HG02798 (cell line): ENCODE results near the gene MUC22.
"Not testable (repeated sequence)": the region's sequence is repeated elsewhere in the genome, so short reads cannot be mapped to it uniquely, and the experiment has no call there.

Experiments
- ATAC-seq: cut with Tn5 transposase; IDR thresholded peaks from one replicate; pipeline ENCODE4 v1.9.1; 2021; ENCODE audit warnings: mild to moderate bottlenecking; ENCODE audit not compliant: unreplicated experiment, poor library complexity

The MUC22 gene

DNA sequence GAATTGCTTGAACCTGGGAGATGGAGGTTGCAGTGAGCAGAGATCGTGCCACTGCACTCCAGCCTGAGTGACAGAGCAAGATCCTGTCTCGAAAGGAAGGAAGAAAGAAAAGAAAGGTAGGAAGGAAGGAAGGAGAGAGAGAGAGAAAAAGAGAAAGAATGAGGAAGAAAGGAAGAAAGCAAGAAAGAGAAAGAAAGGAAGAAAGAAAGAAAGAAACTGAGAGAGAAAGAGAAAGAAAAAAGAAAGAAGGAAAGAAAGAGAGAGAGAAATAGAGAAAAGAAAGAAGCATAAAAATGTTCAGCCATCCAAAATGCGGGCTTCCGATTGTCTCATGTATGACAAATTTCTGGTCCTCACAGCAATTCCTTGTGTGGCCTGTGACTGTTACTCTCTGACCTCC is 22.8 kb downstream of the MUC22 start:
- ATAC-seq: no peak

DNA sequence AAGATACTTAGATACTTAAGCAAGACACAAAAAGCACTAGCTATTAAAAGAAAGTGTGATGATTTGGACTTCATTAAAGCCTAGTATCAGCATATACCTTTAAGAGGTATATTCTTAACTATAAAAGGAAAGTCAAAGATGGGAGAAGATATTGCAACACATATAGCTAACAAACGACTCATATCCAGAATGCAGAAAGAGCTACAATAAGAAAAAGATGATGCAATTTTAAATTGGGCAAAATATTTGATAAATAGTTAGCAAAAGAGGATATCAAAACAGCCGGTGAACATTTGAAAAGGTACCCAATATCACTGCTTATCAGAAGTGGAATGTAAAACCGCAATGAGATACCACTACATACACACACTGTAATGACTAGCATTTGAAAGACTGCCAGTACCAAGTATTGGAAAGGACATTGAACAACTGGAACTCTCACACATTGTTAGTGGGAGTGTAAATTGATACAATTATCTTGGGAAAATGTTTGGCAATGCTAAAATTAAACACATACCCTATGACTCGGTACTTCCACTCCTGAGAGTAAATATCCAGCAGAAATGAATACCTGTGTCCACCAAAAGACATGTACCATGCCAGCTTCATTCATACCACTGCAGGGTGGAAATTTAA is 25.7 kb downstream of the MUC22 start:
- no peak for ATAC-seq

DNA sequence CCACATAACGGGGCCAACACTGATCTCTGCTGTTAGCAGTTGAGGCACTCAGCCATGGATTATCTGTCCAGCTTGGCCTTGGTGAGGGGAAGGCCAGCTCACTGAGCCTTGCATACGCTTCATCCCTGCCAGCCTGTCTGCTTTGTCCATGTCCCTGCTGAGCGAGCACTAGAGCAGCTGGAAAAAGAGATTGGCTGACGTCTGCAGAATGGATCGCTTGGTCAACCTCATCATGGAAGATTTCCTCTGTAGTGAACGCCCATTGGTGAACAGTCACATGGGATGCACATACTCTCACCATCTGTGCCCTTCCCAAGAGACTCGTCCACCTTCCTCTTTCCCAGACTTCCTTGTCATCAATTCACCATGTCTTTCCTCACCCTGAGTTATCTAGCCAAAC is 26.9 kb downstream of the MUC22 start:
- no peak for ATAC-seq

DNA sequence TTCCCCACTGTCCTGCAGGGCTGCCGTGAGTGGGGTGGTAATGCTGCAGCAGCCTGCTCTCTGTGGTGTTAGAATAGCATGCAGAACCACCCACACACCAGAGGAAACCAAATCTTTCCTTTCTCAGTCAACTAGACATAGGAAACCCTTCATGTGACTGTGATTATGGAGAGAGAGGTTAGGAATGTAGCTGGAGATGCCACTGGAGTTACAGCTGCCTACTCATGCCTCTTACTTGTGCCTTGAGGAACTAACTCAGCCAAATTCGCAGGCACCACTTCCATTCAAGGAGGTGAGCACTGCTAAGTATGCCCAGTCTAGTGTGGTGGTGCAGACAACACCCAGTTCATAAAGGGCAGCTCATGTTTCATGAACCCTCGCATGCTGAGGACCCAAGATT is 27.4 kb downstream of the MUC22 start:
- ATAC-seq: no peak

DNA sequence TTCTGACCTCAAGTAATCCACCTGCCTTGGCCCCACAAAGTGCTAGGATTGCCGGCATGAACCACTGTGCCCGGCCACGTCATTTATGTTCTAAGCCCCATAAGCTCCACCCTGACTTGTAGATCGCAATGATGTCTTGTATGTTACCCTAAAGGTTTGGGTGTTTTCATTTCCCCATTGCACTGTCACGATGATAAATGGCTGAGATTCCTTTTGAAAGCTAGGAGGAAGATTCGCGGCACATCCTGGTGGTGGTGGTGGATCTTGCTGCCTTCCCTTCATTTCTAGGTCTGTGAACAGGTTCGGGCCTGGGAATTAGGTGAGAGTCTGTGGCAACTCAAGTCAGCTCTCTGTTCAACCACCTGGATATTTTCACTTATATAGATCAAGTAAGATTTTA is 28.3 kb downstream of the MUC22 start:
- no peak for ATAC-seq

DNA sequence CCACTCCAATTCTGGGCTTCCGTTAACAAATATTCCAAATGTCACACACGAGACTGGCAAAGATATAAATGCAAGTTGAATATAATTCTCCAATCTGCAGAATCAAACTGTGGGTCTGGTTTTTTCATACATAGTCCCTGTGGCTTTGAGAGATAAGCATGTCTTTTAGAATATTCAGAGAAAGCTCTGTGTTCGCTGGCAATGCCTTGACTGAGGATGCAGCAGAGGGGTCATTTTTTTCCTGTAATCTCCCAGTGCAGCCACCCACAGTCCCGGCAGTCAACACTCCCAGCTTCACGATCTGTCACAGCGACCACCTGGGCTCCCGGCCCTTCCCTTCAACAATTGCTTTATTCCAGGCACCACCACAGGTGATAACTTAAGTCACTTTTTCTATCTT is 30.5 kb downstream of the MUC22 start:
- ATAC-seq: no peak

DNA sequence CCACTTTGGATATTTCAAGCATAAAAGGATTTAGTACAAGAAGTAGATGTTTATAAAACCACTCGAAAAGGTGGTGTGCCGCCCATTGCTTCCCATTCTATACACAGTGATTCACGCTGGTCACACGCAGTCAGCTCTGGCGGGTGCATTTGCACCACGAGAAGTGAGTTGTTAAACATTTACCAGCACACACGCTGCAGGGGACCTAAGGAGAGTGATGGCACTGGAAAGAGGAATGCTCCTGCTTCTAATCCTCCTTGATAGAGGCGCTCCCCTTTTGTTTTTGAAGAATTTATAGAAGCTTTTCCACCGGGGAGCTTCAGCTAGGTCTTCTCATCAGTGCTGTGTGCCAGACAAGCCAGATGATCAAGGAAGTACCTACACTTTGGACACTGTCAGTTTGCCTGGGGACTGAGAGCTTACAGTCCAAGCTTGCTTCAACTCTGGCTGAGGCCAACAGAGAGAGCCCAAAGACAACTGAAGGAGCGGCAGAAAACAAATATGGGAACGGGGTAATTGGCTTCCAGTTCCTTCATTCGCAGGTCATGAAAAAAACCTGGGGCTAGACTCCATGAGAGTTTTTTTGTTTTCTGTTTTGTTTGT is 31.2 kb downstream of the MUC22 start:
- ATAC-seq: no peak

DNA sequence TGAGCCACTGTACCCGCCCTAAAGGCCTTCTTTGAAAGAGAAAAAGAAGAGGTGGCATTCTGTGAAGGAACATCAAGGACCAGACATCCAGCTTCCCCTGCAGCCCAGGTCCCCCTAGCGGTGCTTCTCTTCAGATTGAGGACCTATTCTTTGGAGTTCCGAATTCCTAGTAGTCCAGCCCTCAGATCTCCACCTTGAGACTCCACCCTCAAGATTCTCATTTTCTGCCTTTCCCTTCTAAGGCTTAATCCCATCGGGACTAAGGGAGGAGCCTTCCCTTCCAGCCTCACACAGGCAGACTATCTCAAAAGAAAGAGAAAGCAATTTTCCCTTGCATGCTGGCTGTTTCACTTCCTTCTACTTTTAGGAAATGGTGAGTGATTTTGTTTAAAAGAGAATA is 32.5 kb downstream of the MUC22 start:
- no peak for ATAC-seq

DNA sequence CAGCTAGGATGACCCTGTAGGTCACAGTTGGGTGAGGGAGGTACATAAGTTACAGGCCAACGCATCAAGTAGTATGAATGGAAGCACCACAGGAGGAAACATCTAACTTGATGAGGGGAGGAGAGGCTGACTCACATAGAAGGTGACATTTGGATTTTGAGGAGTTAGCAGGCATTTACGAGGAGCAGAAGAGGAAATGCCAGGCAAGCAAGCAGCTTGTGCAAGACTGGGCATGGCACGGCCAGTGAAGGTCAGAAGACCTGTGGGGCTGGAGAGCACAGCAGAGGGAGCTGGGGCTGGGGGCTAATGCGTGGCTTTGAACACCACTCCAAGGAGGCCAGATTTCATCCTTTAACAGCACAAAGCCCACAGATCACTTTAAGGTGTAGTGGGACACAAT is 37.8 kb downstream of the MUC22 start:
- no peak for ATAC-seq

DNA sequence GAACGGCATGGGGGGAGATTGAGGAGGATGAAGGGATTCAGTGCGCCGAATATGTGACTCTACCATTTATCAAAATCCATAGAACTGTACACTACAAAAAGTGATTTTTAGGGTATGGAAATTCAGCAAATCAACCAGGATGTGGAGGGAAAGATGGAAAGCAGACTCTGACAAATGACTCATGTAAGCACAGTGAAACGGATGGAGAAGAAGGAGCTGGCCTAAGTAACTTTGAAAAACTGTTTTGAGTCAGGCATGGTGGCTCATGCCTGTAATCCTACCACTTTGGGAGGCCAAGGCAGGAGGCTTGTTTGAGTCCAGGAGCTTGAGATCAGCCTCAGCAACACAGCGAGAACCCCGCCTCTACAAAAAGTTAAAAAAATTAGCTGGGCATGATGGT is 39.2 kb downstream of the MUC22 start:
- ATAC-seq: no peak

DNA sequence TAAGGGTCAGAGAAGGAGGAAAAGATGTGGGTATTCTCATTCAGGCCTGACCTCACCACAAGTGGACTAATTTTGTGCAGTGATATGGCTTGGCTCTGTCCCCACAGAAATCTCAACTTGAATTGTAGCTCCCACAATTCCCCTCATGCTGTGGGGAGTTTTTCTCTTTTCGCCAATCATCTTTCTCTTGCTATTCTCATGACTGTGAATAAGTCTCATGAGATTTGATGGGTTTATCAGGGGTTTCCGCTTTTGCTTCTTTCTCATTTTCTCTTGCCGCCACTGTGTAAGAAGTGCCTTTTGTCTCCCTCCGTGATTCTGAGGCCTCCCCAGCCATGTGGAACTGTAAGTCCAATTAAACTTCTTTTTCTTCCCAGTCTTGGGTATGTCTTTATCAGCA is 42.9 kb downstream of the MUC22 start:
- not testable (repeated sequence) for ATAC-seq

DNA sequence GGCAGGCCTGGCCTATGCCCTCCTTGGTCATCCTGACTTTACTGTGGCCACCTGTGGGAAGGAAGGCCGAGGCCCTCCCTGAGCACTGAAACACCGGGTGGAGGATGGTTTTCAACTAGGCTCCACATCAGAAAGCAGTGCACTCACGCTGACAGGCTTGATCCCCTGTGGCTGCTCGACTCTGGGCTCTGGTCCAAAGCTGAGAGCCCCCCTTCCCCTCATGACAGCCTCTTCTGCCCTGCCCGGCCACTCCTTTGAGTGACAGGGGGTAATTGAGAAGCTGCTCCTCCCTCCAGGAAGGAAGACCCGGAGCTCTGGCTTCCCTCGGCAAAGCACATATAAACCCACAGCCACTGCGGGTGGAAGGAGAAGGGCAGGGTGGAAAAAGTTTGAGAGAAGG is 43.6 kb downstream of the MUC22 start:
- ATAC-seq: no peak

DNA sequence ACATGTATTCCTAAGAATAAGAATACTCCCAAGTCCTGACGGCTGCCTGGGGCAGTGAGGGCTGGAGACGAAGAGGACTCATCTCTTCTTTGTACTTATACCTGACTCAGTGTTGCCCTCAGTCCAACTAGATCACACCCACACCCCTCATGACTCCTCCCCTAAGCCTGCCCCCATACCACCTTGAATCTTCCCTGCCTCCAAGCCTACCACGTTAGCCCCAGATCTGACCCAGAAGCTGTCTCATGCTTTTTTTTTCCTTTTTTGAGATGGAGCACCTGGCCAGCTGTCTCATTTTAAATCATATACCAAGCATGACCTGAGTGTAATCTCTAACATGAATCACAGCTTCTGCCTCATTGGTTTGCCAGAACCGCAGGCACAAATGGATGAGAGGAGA is 45.2 kb downstream of the MUC22 start:
- no peak for ATAC-seq

DNA sequence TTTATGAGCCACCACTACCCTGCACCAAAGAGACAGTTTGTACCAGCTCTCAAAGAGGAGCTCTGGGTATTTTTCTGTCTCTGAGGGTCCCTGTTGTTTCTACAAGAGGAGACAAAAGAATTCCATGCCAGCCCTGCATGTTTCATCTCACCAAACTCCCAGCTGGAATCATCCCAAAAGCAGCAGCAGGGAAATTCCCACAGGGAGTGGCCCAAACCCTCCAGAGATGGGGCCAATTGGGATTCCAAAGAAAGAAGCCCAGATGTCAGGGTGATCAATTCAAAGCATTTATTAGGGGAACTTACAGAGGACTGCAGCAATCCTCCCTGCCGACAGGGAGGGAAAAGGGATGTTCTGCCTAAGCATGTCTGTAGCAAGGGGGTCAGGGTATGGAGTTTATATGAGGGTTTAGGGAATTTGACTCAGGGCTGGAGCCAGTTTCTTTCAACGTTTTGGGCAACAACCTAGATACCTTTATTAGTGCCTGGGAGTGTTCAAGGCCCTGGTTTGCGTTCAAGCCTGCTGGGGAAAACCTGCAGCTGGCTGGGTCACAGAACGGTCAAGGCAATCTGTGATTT is 47.2 kb downstream of the MUC22 start:
- no peak for ATAC-seq

DNA sequence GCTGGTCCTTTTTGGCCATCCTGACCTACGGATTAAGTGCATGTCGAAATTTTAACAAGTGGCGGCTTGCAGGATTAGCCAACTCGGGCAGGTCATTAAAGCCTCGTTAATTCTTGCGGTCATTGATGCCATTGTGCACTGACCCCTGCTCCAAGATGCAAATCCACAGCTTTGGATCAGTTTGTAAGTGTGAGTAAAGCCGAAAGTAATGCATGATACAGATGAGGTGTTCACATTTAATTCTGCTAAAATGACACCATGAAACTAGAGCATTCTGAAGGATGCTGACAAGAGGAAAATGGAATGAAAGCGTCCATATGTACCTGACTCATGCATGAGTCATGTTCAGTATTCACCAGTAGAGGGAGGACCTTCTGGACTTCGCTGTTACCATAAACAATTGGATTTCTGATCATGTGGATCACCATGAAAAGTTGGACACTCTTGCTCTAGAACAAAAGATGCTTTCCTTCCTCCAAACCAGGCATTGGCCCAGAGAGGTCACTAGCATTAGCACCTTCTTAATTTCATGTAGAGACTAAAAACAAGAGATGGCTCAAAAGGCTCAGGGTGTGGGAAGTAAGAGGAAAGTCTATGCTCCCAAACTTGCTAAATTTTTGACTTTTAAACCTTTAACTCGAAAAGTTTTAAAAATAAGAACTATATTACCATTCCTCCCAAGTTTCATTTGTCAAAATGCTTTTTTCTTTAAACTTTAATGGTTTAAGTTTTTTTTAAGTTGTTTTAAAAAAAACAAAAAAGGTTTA is 48.0 kb downstream of the MUC22 start:
- ATAC-seq: no peak

DNA sequence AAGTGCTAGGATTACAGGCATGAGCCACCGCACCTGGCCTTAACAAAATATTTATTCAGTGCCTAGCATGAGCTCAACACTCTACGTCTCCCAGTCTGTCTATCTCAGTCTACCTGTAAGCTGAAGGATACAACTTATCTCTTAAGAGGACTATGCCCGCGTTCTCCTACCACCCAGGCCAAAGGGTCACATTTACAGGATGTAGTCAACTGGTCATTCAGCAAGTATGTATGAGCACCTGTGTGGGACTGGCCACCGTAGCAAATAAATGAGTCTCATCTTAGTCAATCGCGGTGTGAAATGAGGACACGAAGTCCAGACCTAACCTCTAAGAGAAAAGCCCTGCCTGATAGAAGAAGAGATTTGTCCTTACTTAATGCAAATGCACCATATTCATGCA is 49.9 kb downstream of the MUC22 start:
- no peak for ATAC-seq

DNA sequence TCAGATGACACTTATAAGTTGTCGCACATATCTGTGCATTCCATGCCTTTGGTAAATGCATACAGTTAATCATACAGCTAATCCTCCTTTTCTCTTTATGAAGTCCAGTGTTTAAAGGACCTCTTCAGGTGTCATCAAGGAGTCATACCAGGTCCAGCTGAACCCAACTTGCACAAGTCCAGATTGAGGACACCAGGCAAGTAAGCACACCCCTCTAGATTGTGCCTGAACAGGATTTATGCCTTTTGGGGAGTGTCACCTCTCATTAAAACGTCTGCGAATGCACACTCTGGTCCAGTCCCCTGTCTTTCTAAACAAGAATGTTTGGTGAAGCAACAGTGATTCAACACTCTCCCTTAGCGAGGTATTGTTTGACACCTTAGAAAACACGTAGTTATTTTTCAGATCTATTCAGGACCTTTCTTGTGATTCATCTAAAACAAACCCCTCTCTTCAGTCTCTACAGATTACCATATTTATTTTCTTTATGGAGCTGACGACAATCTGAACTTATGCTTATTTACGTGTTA is 53.7 kb downstream of the MUC22 start:
- ATAC-seq: no peak

DNA sequence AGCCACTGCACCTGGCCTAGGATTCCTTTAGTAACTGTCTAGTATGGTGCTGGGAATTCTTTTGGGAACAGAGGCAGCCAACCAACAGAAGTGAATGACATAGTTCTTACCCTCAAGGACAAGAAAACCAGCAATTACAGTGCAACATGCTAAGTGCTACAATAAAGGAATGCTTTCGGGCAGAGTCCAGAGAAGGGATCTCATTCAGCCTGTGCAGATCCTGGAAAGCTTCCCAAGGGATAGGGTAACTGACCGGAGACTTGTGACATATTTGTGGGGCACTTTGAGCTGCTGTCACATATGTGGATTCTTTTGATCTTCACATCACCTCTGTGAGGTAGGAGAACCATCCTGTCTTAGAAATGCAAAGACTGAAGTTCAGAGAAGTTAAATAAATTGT is 55.3 kb downstream of the MUC22 start:
- ATAC-seq: no peak

DNA sequence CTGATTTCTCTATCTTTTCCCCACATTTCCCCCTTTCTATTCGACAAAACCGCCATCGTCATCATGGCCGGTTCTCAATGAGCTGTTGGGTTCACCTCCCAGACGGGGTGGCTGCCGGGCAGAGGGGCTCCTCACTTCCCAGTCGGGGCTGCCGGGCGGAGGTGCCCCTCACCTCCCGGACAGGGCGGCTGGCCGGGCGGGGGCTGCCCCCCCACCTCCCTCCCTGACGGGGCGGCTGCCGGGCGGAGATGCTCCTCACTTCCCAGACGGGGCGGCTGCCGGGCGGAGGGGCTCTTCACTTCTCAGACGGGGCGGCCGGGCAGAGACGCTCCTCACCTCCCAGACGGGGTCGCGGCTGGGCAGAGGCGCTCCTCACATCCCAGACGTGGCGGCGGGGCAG is 56.8 kb downstream of the MUC22 start:
- not testable (repeated sequence) for ATAC-seq

DNA sequence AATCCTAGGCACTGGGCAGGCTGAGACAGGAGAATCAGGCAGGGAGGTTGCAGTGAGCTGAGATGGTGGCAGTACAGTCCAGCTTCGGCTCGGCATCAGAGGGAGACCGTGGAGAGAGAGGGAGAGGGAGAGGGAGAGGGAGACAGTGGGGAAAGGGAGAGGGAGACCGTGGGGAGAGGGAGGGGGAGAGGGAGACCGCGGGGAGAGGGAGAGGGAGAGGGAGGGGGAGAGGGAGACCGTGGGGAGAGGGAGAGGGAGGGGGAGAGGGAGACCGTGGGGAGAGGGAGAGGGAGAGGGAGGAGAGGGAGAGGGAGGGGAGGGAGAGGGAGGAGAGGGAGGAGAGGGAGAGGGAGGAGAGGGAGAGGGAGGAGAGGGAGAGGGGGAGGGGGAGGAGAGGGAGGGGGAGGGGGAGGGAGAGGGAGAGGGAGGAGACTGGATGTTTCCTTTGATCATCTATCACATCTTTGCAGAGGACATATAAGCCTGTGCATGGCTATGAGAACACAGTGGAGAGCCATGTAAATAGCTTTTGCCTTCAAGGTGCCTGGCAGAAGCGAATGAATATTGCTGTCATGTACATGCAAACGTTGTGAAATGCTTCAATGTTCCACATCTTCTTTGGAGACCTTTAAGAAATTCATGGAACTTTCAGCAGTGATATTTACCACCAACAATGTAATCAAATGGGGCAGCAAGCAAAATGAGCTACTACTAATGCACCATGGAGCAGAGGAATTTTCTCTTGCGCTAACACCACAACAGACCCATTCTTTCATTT is 57.8 kb downstream of the MUC22 start:
- not testable (repeated sequence) for ATAC-seq
